SK-N-SH (cell line): Measurements from ENCODE around the gene P3H2. TPM values are rescaled to one million over a fixed set of nuclear protein-coding genes. Genes with fewer than 3 reads are reported as not detected.

ENCODE experiments used
- CTCF ChIA-PET: fragments of 300-600, 350-600 bp; formaldehyde crosslinking; extraction: SDS; loops from one replicate; lab custom pipeline; 2021; lab: Yijun Ruan, JAX
- POLR2A ChIA-PET: fragments of 350-600 bp; sonication (Branson Sonifier 250); formaldehyde crosslinking; extraction: SDS; loops from one replicate; lab custom pipeline; 2020; ENCODE audit warnings: antibody characterized with exemption, inconsistent platforms; lab: Yijun Ruan, JAX
- DNase-seq: peaks from one replicate; pipeline ENCODE4 v3.0.0; 2012
- H2AFZ ChIP-seq: fragments of 200-600 bp; sonication (generic); 2 replicates; pipeline ENCODE4 v1.8.1; 2016; ENCODE audit warnings: antibody characterized with exemption, mild to moderate bottlenecking, low read depth
- H3F3A ChIP-seq: fragments of 200-600 bp; sonication (generic); replicated peaks from 2 replicates; pipeline ENCODE3; 2016; ENCODE audit warnings: antibody characterized with exemption, mild to moderate bottlenecking; ENCODE audit not compliant: insufficient read depth
- H3K27ac ChIP-seq, 2 experiments: fragments of 200-500 bp in 1 of 2; fragments of 200-600 bp in 1 of 2; sonication (Bioruptor generic) in 1 of 2; sonication (generic), shearing (Covaris generic) in 1 of 2; 2 replicates each; pipeline versions ENCODE4 v1.5.1 to v1.6.1; 2014 to 2016; ENCODE audit warnings: low read depth in 2 of 2, inconsistent platforms in 1 of 2, low read length in 1 of 2, mild to moderate bottlenecking in 1 of 2, mixed read lengths in 1 of 2
- H3K27me3 ChIP-seq: fragments of 200-600 bp; sonication (generic), shearing (Covaris generic); 2 replicates; pipeline ENCODE4 v1.6.1; 2016; ENCODE audit warnings: mixed run types; ENCODE audit not compliant: insufficient read depth
- H3K36me3 ChIP-seq, 2 experiments: fragments of 200-500 bp in 1 of 2; fragments of 200-600 bp in 1 of 2; sonication (Bioruptor generic) in 1 of 2; sonication (generic) in 1 of 2; replicated peaks in 1 of 2; 2 replicates each; pipeline versions ENCODE3 to v1.5.1; 2014 to 2016; ENCODE audit warnings: low read length in 1 of 2, mild to moderate bottlenecking in 1 of 2; ENCODE audit not compliant: insufficient read depth in 2 of 2, control insufficient read depth in 1 of 2
- H3K4me1 ChIP-seq, 2 experiments: fragments of 200-500 bp in 1 of 2; fragments of 200-600 bp in 1 of 2; sonication (Bioruptor generic) in 1 of 2; sonication (generic), shearing (Covaris generic) in 1 of 2; 2 replicates each; pipeline versions ENCODE4 v1.5.1 to v1.6.1; 2014 to 2016; ENCODE audit warnings: low read depth in 1 of 2, low read length in 1 of 2, mixed run types in 1 of 2; ENCODE audit not compliant: insufficient read depth in 2 of 2, control insufficient read depth in 1 of 2
- H3K4me2 ChIP-seq: fragments of 200-600 bp; sonication (generic), shearing (Covaris generic); 2 replicates; pipeline ENCODE4 v1.6.1; 2017; ENCODE audit warnings: mixed run types
- H3K4me3 ChIP-seq, 2 experiments: fragments of 200-500 bp in 1 of 2; fragments of 200-600 bp in 1 of 2; sonication (Bioruptor generic) in 1 of 2; sonication (generic), shearing (Covaris generic) in 1 of 2; 2 replicates each; pipeline versions ENCODE4 v1.5.1 to v1.8.1; 2014 to 2016; ENCODE audit warnings: low read depth in 2 of 2, inconsistent platforms in 1 of 2, low read length in 1 of 2, mild to moderate bottlenecking in 1 of 2, mixed read lengths in 1 of 2, moderate library complexity in 1 of 2
- H3K79me2 ChIP-seq: fragments of 200-600 bp; sonication (generic); 2 replicates; pipeline ENCODE4 v1.8.1; 2017; ENCODE audit warnings: mild to moderate bottlenecking; ENCODE audit not compliant: insufficient read depth
- H3K9ac ChIP-seq: fragments of 200-600 bp; sonication (generic); 2 replicates; pipeline ENCODE4 v1.6.1; 2017; ENCODE audit warnings: mixed run types
- H3K9me2 ChIP-seq: fragments of 200-600 bp; sonication (generic); 2 replicates; pipeline ENCODE4 v1.6.1; 2017; ENCODE audit warnings: mixed run types
- H3K9me3 ChIP-seq: fragments of 200-600 bp; sonication (generic); 2 replicates; pipeline ENCODE4 v1.6.1; 2017; ENCODE audit warnings: mixed run types, mild to moderate bottlenecking, moderate library complexity
- H4K20me1 ChIP-seq: fragments of 200-600 bp; sonication (generic); 2 replicates; pipeline ENCODE4 v1.6.1; 2017; ENCODE audit warnings: mild to moderate bottlenecking, mixed run types; ENCODE audit not compliant: insufficient read depth
- CHD2 ChIP-seq: fragments of 150-350 bp; IDR thresholded peaks from 2 replicates; pipeline ENCODE4 v1.6.1; 2018; ENCODE audit warnings: low read length; ENCODE audit not compliant: partially characterized antibody
- EP300 ChIP-seq, 2 experiments: IDR thresholded peaks; 2 replicates each; pipeline versions ENCODE4 v1.4.0 to v1.6.1; 2012; ENCODE audit warnings: borderline replicate concordance in 1 of 2, low read depth in 1 of 2, low read length in 1 of 2
- FOXJ3 ChIP-seq: sonication (generic); formaldehyde crosslinking; IDR thresholded peaks from 2 replicates; pipeline ENCODE4 v1.5.1; 2020; ENCODE audit warnings: mild to moderate bottlenecking, missing genetic modification reagents
- MEF2A ChIP-seq: IDR thresholded peaks from 2 replicates; pipeline ENCODE4 v1.4.0; 2012; ENCODE audit warnings: low read depth, borderline replicate concordance
- NRF1 ChIP-seq: IDR thresholded peaks from 2 replicates; pipeline ENCODE4 v1.6.1; 2012; ENCODE audit warnings: low read depth, mild to moderate bottlenecking, low read length
- POLR2AphosphoS5 ChIP-seq: IDR thresholded peaks from 2 replicates; pipeline ENCODE4 v1.6.1; 2012; ENCODE audit warnings: low read depth, low read length
- RAD21 ChIP-seq: IDR thresholded peaks from 2 replicates; pipeline ENCODE4 v1.6.1; 2012; ENCODE audit warnings: mild to moderate bottlenecking, low read length
- REST ChIP-seq: IDR thresholded peaks from 2 replicates; pipeline ENCODE4 v1.6.1; 2012; ENCODE audit warnings: mild to moderate bottlenecking, low read depth, low read length, moderate library complexity
- SIN3A ChIP-seq: IDR thresholded peaks from 2 replicates; pipeline ENCODE4 v1.6.1; 2012; ENCODE audit warnings: low read depth, mild to moderate bottlenecking, low read length, moderate library complexity, borderline replicate concordance
- TEAD4 ChIP-seq: IDR thresholded peaks from 2 replicates; pipeline ENCODE4 v1.4.0; 2012; ENCODE audit warnings: mild to moderate bottlenecking, borderline replicate concordance; ENCODE audit not compliant: insufficient read depth
- polyA plus RNA-seq, 3 experiments: library from polyadenylated mRNA; depleted of rRNA; stranded (reverse); fragments of >200 nt; gene quantifications; 2 replicates each; pipeline ENCODE4 v1.2.3, GENCODE V29; 2012
- TF ChIP-seq, protein P1 (sequence below): fragments of 150-350 bp; IDR thresholded peaks from 2 replicates; pipeline ENCODE4 v1.6.1; 2017; ENCODE audit warnings: antibody characterized with exemption, low read length, low read depth, borderline replicate concordance
- TF ChIP-seq, protein P2 (sequence below): IDR thresholded peaks from 2 replicates; pipeline ENCODE4; 2012
- TF ChIP-seq, protein P3 (sequence below): fragments of 200-600 bp; sonication (generic); IDR thresholded peaks from 2 replicates; pipeline ENCODE4 v1.6.1; 2017; ENCODE audit warnings: antibody characterized with exemption, mild to moderate bottlenecking, moderate library complexity

P3H2 gene
- polyA plus RNA-seq, 1 of the 3 experiments (the other 2 are of a cell fraction) = 2.8 TPM

- no peak overlapping the region for H3K9ac ChIP-seq
- TF ChIP-seq NRF1 (no peak), RAD21 (no peak), EP300 (IDR thresholded peaks at IDR 0.05; ENCODE audit: borderline replicate concordance in 1 of 2, low read depth in 1 of 2, low read length in 1 of 2) (no peak), TEAD4 (no peak), REST (no peak), MEF2A (no peak), FOXJ3 (CRISPR knock-in tag) (no peak), CHD2 (no peak), SIN3A (no peak), POLR2AphosphoS5 (no peak)
- TF ChIP-seq, protein P1, sequence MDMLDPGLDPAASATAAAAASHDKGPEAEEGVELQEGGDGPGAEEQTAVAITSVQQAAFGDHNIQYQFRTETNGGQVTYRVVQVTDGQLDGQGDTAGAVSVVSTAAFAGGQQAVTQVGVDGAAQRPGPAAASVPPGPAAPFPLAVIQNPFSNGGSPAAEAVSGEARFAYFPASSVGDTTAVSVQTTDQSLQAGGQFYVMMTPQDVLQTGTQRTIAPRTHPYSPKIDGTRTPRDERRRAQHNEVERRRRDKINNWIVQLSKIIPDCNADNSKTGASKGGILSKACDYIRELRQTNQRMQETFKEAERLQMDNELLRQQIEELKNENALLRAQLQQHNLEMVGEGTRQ = no peak
- TF ChIP-seq, protein P2, sequence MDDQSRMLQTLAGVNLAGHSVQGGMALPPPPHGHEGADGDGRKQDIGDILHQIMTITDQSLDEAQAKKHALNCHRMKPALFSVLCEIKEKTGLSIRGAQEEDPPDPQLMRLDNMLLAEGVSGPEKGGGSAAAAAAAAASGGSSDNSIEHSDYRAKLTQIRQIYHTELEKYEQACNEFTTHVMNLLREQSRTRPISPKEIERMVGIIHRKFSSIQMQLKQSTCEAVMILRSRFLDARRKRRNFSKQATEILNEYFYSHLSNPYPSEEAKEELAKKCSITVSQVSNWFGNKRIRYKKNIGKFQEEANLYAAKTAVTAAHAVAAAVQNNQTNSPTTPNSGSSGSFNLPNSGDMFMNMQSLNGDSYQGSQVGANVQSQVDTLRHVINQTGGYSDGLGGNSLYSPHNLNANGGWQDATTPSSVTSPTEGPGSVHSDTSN = no peak
- TF ChIP-seq, protein P3, sequence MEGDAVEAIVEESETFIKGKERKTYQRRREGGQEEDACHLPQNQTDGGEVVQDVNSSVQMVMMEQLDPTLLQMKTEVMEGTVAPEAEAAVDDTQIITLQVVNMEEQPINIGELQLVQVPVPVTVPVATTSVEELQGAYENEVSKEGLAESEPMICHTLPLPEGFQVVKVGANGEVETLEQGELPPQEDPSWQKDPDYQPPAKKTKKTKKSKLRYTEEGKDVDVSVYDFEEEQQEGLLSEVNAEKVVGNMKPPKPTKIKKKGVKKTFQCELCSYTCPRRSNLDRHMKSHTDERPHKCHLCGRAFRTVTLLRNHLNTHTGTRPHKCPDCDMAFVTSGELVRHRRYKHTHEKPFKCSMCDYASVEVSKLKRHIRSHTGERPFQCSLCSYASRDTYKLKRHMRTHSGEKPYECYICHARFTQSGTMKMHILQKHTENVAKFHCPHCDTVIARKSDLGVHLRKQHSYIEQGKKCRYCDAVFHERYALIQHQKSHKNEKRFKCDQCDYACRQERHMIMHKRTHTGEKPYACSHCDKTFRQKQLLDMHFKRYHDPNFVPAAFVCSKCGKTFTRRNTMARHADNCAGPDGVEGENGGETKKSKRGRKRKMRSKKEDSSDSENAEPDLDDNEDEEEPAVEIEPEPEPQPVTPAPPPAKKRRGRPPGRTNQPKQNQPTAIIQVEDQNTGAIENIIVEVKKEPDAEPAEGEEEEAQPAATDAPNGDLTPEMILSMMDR = no peak
- peaks cover 22% of the 10 kb centered on the region; the same call in 1 of the 2 replicates for H3K27me3 ChIP-seq
- no peaks in the 10 kb centered on the region for H3F3A ChIP-seq
- H4K20me1 ChIP-seq = no peaks in the 10 kb centered on the region
- no peak for DNase-seq
- CTCF ChIA-PET = interaction anchor here (0.5 to 1.3 kb wide), 4 partner anchors 365 to 827 kb away, joined by 3 read pairs; partner anchors contain the start of gene CLDN1
- H3K4me1 ChIP-seq = 0 out of 4 replicates have a peak, but pooled peaks cover 0 to under 1% of the 10 kb centered on the region in 2 experiments
- no peak overlapping the region for H3K4me2 ChIP-seq
- no peak overlapping the region for H2AFZ ChIP-seq
- H3K36me3 ChIP-seq = no peaks in the 10 kb centered on the region
- H3K79me2 ChIP-seq = no peaks in the 10 kb centered on the region
- no peaks in the 10 kb centered on the region for H3K9me2 ChIP-seq
- H3K9me3 ChIP-seq = no peaks in the 10 kb centered on the region
- POLR2A ChIA-PET = no interaction called here
- no peak overlapping the region for H3K4me3 ChIP-seq
- H3K27ac ChIP-seq = no peak overlapping the region
These were observed 172.0 kb downstream of the P3H2 start for GRCh38 chr3:189948724-189949045.
